ENCODE measurements around the gene CCNG2.

Gene CCNG2

GRCh38 chr4:77159806-77160205, 2.8 kb downstream of the CCNG2 start:
- no peaks in the 10 kb centered on the region for H4K20me1 ChIP-seq (ENCODE audit: low read depth, low read length)
- no peaks in the 10 kb centered on the region for H3K9me2 ChIP-seq (replicated peaks; ENCODE audit: insufficient read depth, low read length)
- no peak overlapping the region for H3K9ac ChIP-seq (ENCODE audit: low read length)
- TF ChIP-seq CTCF (IDR thresholded peaks at IDR 0.05; ENCODE audit: insufficient read depth, low read length, poor library complexity, severe bottlenecking) (no peak), EZH2phosphoT487 (conservative IDR thresholded peaks at IDR 0.05; ENCODE audit: low read length) (no peak)
- no peaks in the 10 kb centered on the region for H3K27me3 ChIP-seq (ENCODE audit: low read length)
- peaks cover 33% of the 10 kb centered on the region; the same call in 1 of the 2 replicates for H3K36me3 ChIP-seq (ENCODE audit: low read length)
- no peak overlapping the region for H3K4me3 ChIP-seq (ENCODE audit: insufficient read depth, low read length, poor library complexity, severe bottlenecking)
- peaks cover 16% of the 10 kb centered on the region for H3F3A ChIP-seq (ENCODE audit: insufficient read depth)
- no peak overlapping the region for H3K27ac ChIP-seq (ENCODE audit: low read depth, low read length)
- H2AFZ ChIP-seq (ENCODE audit: low read depth, low read length, severe bottlenecking) = no peak overlapping the region
- H3K9me3 ChIP-seq (ENCODE audit: insufficient read depth, low read length) = no peaks in the 10 kb centered on the region
- H3K4me2 ChIP-seq (ENCODE audit: low read depth, low read length, poor library complexity, severe bottlenecking) = peak overlapping the region; percentile 74
- peaks cover 22% of the 10 kb centered on the region; the same call in 1 of the 2 replicates for H3K79me2 ChIP-seq (ENCODE audit: insufficient read depth, low read length)

- H3K9me2 ChIP-seq (replicated peaks; ENCODE audit: insufficient read depth, low read length) = no peaks in the 10 kb centered on the region
- H3F3A ChIP-seq (ENCODE audit: insufficient read depth) = no peaks in the 10 kb centered on the region; the same call in 1 of the 2 replicates
- no peak overlapping the region for H3K9ac ChIP-seq (ENCODE audit: low read length)
- no peaks in the 10 kb centered on the region for H4K20me1 ChIP-seq (ENCODE audit: low read depth, low read length)
- no peaks in the 10 kb centered on the region for H3K27me3 ChIP-seq (ENCODE audit: low read length)
- H3K4me3 ChIP-seq (ENCODE audit: insufficient read depth, low read length, poor library complexity, severe bottlenecking) = no peak overlapping the region
- no peak for TF ChIP-seq CTCF (IDR thresholded peaks at IDR 0.05; ENCODE audit: insufficient read depth, low read length, poor library complexity, severe bottlenecking)
- no peak for TF ChIP-seq EZH2phosphoT487 (conservative IDR thresholded peaks at IDR 0.05; ENCODE audit: low read length)
- H3K4me2 ChIP-seq (ENCODE audit: low read depth, low read length, poor library complexity, severe bottlenecking) = no peak overlapping the region
- no peak overlapping the region for H3K27ac ChIP-seq (ENCODE audit: low read depth, low read length)
- peaks cover 42% of the 10 kb centered on the region; the same call in 1 of the 2 replicates for H3K36me3 ChIP-seq (ENCODE audit: low read length)
- no peak overlapping the region for H2AFZ ChIP-seq (ENCODE audit: low read depth, low read length, severe bottlenecking)
- H3K9me3 ChIP-seq (ENCODE audit: insufficient read depth, low read length) = no peaks in the 10 kb centered on the region
- peaks cover 9% of the 10 kb centered on the region; the same call in 1 of the 2 replicates for H3K79me2 ChIP-seq (ENCODE audit: insufficient read depth, low read length)
Measured at GRCh38 chr4:77163641-77164040, 6.6 kb downstream of the CCNG2 start.

- Histone ChIP-seq H3K36me3 (ENCODE audit: low read length) (peaks cover 19% of the 10 kb centered on the region; the same call in 1 of the 2 replicates), H3K9me2 (replicated peaks; ENCODE audit: insufficient read depth, low read length) (no peaks in the 10 kb centered on the region)
Measured at GRCh38 chr4:77167173-77167572, 10.2 kb downstream of the CCNG2 start.

More at GRCh38 chr4:77167173-77167572, 10.2 kb downstream of the CCNG2 start:
- Histone ChIP-seq H3K27me3 (ENCODE audit: low read length) (no peaks in the 10 kb centered on the region), H3K9me3 (ENCODE audit: insufficient read depth, low read length) (no peaks in the 10 kb centered on the region), H3F3A (ENCODE audit: insufficient read depth) (peaks cover 7% of the 10 kb centered on the region), H3K79me2 (ENCODE audit: insufficient read depth, low read length) (no peaks in the 10 kb centered on the region), H3K9ac (ENCODE audit: low read length) (no peak overlapping the region), H3K4me3 (ENCODE audit: insufficient read depth, low read length, poor library complexity, severe bottlenecking) (no peak overlapping the region), H3K4me2 (ENCODE audit: low read depth, low read length, poor library complexity, severe bottlenecking) (no peak overlapping the region), H2AFZ (ENCODE audit: low read depth, low read length, severe bottlenecking) (no peak overlapping the region), H3K27ac (ENCODE audit: low read depth, low read length) (no peak overlapping the region), H4K20me1 (ENCODE audit: low read depth, low read length) (no peaks in the 10 kb centered on the region)
- TF ChIP-seq CTCF (IDR thresholded peaks at IDR 0.05; ENCODE audit: insufficient read depth, low read length, poor library complexity, severe bottlenecking) = no peak
- TF ChIP-seq EZH2phosphoT487 (conservative IDR thresholded peaks at IDR 0.05; ENCODE audit: low read length) = no peak
